K562 (cell line): ENCODE data around the gene CPTP. TPM values are rescaled to one million over a fixed set of nuclear protein-coding genes. Genes with fewer than 3 reads are reported as not detected.

Experiments used
- CHD2 ChIP-seq: IDR thresholded peaks from 2 replicates; pipeline ENCODE4 v1.6.1; 2011; ENCODE audit warnings: low read depth, low read length
- HNRNPK ChIP-seq: fragments of 200-400 bp; formaldehyde crosslinking; IDR thresholded peaks from one replicate; pipeline ENCODE4 v1.6.1; 2018; ENCODE audit warnings: mild to moderate bottlenecking, low read depth, low read length; ENCODE audit not compliant: poor library complexity, severe bottlenecking
- KAT7 ChIP-seq: sonication (generic); formaldehyde crosslinking; IDR thresholded peaks from 2 replicates; pipeline ENCODE4 v1.8.0; 2022; ENCODE audit warnings: missing genetic modification reagents, mild to moderate bottlenecking, borderline replicate concordance
- SFPQ ChIP-seq: fragments of 200-400 bp; formaldehyde crosslinking; IDR thresholded peaks from 2 replicates; pipeline ENCODE4 v1.6.1; 2017; ENCODE audit warnings: mild to moderate bottlenecking, low read depth, low read length, moderate library complexity
- SIN3B ChIP-seq: fragments of 450-650 bp; IDR thresholded peaks from 2 replicates; pipeline ENCODE4 v1.6.1; 2017; ENCODE audit warnings: low read depth, mild to moderate bottlenecking, moderate library complexity
- ZBTB17 ChIP-seq: fragments of 450-650 bp; formaldehyde crosslinking; IDR thresholded peaks from 2 replicates; pipeline ENCODE4 v1.4.0; 2020; ENCODE audit warnings: mild to moderate bottlenecking
- ZBTB2 ChIP-seq: fragments of 450-650 bp; IDR thresholded peaks from 2 replicates; pipeline ENCODE4 v1.6.1; 2016; ENCODE audit warnings: antibody characterized with exemption
- ZNF445 ChIP-seq: fragments of 250-450 bp; sonication (Bioruptor Pico); IDR thresholded peaks from 2 replicates; pipeline ENCODE4 v1.4.0; 2020; ENCODE audit warnings: low read depth, mild to moderate bottlenecking, moderate library complexity
- ZSCAN32 ChIP-seq: fragments of 450-650 bp; formaldehyde crosslinking; IDR thresholded peaks from 2 replicates; pipeline ENCODE4 v1.4.0; 2020; ENCODE audit warnings: mild to moderate bottlenecking, moderate library complexity
- polyA plus RNA-seq, 8 experiments: library from polyadenylated mRNA; depleted of rRNA in 4 of 8; stranded (reverse) in 5 of 8; unstranded in 3 of 8; fragments of >200 nt; fragmentation: Nextera tagmentation in 2 of 8; fragmentation: Illumina TruSeq in 1 of 8; extraction: Ambion mirVana in 2 of 8; extraction: Trizol in 1 of 8; gene quantifications; 2 replicates each; pipeline versions ENCODE4 v1.2.1 to v1.2.3, GENCODE V29; 2011 to 2014; ENCODE audit warnings: inconsistent platforms in 1 of 8, missing spikeins in 1 of 8
- total RNA-seq, 7 experiments: library from RNA; depleted of rRNA in 6 of 7; stranded (reverse); fragments of >200 nt in 6 of 7; fragmentation: Illumina TruSeq in 2 of 7; extraction: Trizol in 2 of 7; gene quantifications; 2 replicates each; pipeline versions ENCODE4 v1.2.1 to v1.2.3, GENCODE V29; 2011 to 2021; ENCODE audit warnings: low replicate concordance in 1 of 7

Gene CPTP
- total and polyA plus RNA-seq, 9 of the 15 experiments (the other 6 are each of a cell fraction or from before 2014, with no cell fraction given), result 0.11 to 25.8 (median 3.5) TPM

GRCh38 chr1:1324084-1324523 is 498 bp upstream of the CPTP start (continued):
- TF ChIP-seq ZBTB2, result no peak
- no peak for TF ChIP-seq ZNF445 (CRISPR knock-in tag)
- TF ChIP-seq SIN3B, result peak; percentile 90
- peak; percentile 59 for TF ChIP-seq CHD2
- peak; percentile 85 for TF ChIP-seq HNRNPK
- peak; percentile 16; the same call in 1 of the 2 replicates for TF ChIP-seq ZBTB17 (CRISPR knock-in tag)
- TF ChIP-seq KAT7 (CRISPR knock-in tag), result no peak
- no peak for TF ChIP-seq ZSCAN32
- no peak for TF ChIP-seq SFPQ
